ENCODE data around the gene PPP1R9A.

Gene PPP1R9A

GRCh38 chr7:94903971-94904370 is 3.4 kb upstream of the PPP1R9A start:
- Histone ChIP-seq H3K9me2 (replicated peaks; ENCODE audit: insufficient read depth, low read length) (no peaks in the 10 kb centered on the region), H3K36me3 (ENCODE audit: low read length) (no peaks in the 10 kb centered on the region), H3K79me2 (ENCODE audit: insufficient read depth, low read length) (no peaks in the 10 kb centered on the region), H3K27me3 (ENCODE audit: low read length) (no peaks in the 10 kb centered on the region), H4K20me1 (ENCODE audit: low read depth, low read length) (no peaks in the 10 kb centered on the region), H3K9me3 (ENCODE audit: insufficient read depth, low read length) (no peaks in the 10 kb centered on the region; the same call in 1 of the 2 replicates), H3K9ac (ENCODE audit: low read length) (no peak overlapping the region), H3K27ac (ENCODE audit: low read depth, low read length) (no peak overlapping the region), H3F3A (ENCODE audit: insufficient read depth) (no peaks in the 10 kb centered on the region), H3K4me3 (ENCODE audit: insufficient read depth, low read length, poor library complexity, severe bottlenecking) (no peak overlapping the region), H3K4me2 (ENCODE audit: low read depth, low read length, poor library complexity, severe bottlenecking) (no peak overlapping the region), H2AFZ (ENCODE audit: low read depth, low read length, severe bottlenecking) (no peak overlapping the region)
- TF ChIP-seq EZH2phosphoT487 (conservative IDR thresholded peaks at IDR 0.05; ENCODE audit: low read length), result no peak
- TF ChIP-seq, protein P1, sequence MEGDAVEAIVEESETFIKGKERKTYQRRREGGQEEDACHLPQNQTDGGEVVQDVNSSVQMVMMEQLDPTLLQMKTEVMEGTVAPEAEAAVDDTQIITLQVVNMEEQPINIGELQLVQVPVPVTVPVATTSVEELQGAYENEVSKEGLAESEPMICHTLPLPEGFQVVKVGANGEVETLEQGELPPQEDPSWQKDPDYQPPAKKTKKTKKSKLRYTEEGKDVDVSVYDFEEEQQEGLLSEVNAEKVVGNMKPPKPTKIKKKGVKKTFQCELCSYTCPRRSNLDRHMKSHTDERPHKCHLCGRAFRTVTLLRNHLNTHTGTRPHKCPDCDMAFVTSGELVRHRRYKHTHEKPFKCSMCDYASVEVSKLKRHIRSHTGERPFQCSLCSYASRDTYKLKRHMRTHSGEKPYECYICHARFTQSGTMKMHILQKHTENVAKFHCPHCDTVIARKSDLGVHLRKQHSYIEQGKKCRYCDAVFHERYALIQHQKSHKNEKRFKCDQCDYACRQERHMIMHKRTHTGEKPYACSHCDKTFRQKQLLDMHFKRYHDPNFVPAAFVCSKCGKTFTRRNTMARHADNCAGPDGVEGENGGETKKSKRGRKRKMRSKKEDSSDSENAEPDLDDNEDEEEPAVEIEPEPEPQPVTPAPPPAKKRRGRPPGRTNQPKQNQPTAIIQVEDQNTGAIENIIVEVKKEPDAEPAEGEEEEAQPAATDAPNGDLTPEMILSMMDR (IDR thresholded peaks at IDR 0.05; ENCODE audit: insufficient read depth, low read length, poor library complexity, severe bottlenecking), result no peak

GRCh38 chr7:94904982-94905381 is 2.4 kb upstream of the PPP1R9A start:
- Histone ChIP-seq H3K9ac (ENCODE audit: low read length) (no peak overlapping the region), H3F3A (ENCODE audit: insufficient read depth) (no peaks in the 10 kb centered on the region), H3K9me3 (ENCODE audit: insufficient read depth, low read length) (no peaks in the 10 kb centered on the region; the same call in 1 of the 2 replicates), H3K4me3 (ENCODE audit: insufficient read depth, low read length, poor library complexity, severe bottlenecking) (no peak overlapping the region), H3K79me2 (ENCODE audit: insufficient read depth, low read length) (no peaks in the 10 kb centered on the region), H3K27ac (ENCODE audit: low read depth, low read length) (no peak overlapping the region), H3K36me3 (ENCODE audit: low read length) (no peaks in the 10 kb centered on the region), H4K20me1 (ENCODE audit: low read depth, low read length) (no peaks in the 10 kb centered on the region), H3K9me2 (replicated peaks; ENCODE audit: insufficient read depth, low read length) (no peaks in the 10 kb centered on the region), H2AFZ (ENCODE audit: low read depth, low read length, severe bottlenecking) (no peak overlapping the region), H3K4me2 (ENCODE audit: low read depth, low read length, poor library complexity, severe bottlenecking) (no peak overlapping the region), H3K27me3 (ENCODE audit: low read length) (no peaks in the 10 kb centered on the region)
- TF ChIP-seq, protein P1 (IDR thresholded peaks at IDR 0.05; ENCODE audit: insufficient read depth, low read length, poor library complexity, severe bottlenecking), result no peak
- no peak for TF ChIP-seq EZH2phosphoT487 (conservative IDR thresholded peaks at IDR 0.05; ENCODE audit: low read length)

DNA sequence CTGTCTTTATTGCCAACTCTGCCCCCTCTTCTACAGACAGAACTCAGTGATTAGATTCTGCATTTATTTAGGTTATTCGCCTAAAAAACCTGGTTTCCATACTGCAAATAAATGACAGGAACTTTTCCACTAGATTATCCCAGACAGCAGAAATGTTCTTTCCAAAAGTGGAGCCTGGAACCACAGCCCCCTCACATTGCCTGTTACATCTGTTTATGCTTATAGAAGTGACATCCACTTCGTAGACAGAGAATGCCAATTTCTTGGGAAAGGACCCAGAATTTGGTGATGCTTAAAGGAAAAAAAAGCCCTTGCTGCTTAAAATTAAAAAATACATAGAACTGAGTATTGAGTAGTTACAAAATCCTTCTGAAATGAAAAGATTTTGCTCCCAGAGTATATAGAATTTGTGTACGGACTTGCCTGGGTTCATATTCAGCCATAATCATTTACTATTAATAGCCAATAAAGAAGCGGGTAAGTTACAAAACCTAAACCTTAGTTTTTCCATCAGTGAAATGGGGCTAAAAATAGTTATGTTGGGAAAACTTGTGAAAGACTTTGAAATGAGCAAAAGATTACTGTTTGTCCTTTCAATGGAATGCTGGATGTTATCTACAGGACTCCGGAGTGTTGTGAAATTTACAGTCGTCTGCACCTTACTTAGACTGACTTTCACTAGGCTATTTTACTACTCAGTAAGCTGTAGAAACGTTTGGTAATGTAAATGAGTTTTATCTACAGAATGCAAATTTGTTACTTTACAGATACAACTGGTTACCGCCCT is 1.1 kb upstream of the PPP1R9A start:
- no peak overlapping the region for H3K27ac ChIP-seq (ENCODE audit: low read depth, low read length)
- H3K79me2 ChIP-seq (ENCODE audit: insufficient read depth, low read length), result no peaks in the 10 kb centered on the region
- H3K4me3 ChIP-seq (ENCODE audit: insufficient read depth, low read length, poor library complexity, severe bottlenecking), result no peak overlapping the region
- no peaks in the 10 kb centered on the region; the same call in 1 of the 2 replicates for H3K9me3 ChIP-seq (ENCODE audit: insufficient read depth, low read length)
- H3F3A ChIP-seq (ENCODE audit: insufficient read depth), result no peaks in the 10 kb centered on the region
- H3K4me2 ChIP-seq (ENCODE audit: low read depth, low read length, poor library complexity, severe bottlenecking), result no peak overlapping the region
- no peaks in the 10 kb centered on the region for H3K36me3 ChIP-seq (ENCODE audit: low read length)
- H3K9me2 ChIP-seq (replicated peaks; ENCODE audit: insufficient read depth, low read length), result no peaks in the 10 kb centered on the region
- TF ChIP-seq, protein P1 (IDR thresholded peaks at IDR 0.05; ENCODE audit: insufficient read depth, low read length, poor library complexity, severe bottlenecking), result no peak
- no peak for TF ChIP-seq EZH2phosphoT487 (conservative IDR thresholded peaks at IDR 0.05; ENCODE audit: low read length)
- no peak overlapping the region for H2AFZ ChIP-seq (ENCODE audit: low read depth, low read length, severe bottlenecking)
- no peak overlapping the region for H3K9ac ChIP-seq (ENCODE audit: low read length)
- H4K20me1 ChIP-seq (ENCODE audit: low read depth, low read length), result no peaks in the 10 kb centered on the region
- H3K27me3 ChIP-seq (ENCODE audit: low read length), result no peaks in the 10 kb centered on the region

Data from SU-DHL-6 (cell line).